WTC11 (cell line): ENCODE results near the gene STAB1.

Experiments used
- MXD4 ChIP-seq: fragments of 250-450 bp; sonication (Bioruptor Pico); IDR thresholded peaks from 2 replicates; pipeline ENCODE4 v1.8.0; 2021; ENCODE audit warnings: mild to moderate bottlenecking, moderate library complexity, borderline replicate concordance
- NFE2L1 ChIP-seq: sonication (generic); formaldehyde crosslinking; IDR thresholded peaks from 2 replicates; pipeline ENCODE4 v1.8.1; 2023; ENCODE audit warnings: missing genetic modification reagents
- NR2C2 ChIP-seq: sonication (generic); formaldehyde crosslinking; IDR thresholded peaks from 2 replicates; pipeline ENCODE4 v1.8.0; 2022; ENCODE audit warnings: mild to moderate bottlenecking, missing genetic modification reagents
- ZNF263 ChIP-seq: sonication (generic); formaldehyde crosslinking; IDR thresholded peaks from 2 replicates; pipeline ENCODE4 v1.8.1; 2022; ENCODE audit warnings: low read depth, mild to moderate bottlenecking, moderate library complexity, missing genetic modification reagents
- TF ChIP-seq, protein P1 (sequence below): fragments of 200-600 bp; IDR thresholded peaks from 2 replicates; pipeline ENCODE4 v1.8.0; 2022; ENCODE audit warnings: antibody characterized with exemption
- TF ChIP-seq, protein P2 (sequence below): sonication (generic); formaldehyde crosslinking; IDR thresholded peaks from 2 replicates; pipeline ENCODE4 v1.8.0; 2022; ENCODE audit warnings: mild to moderate bottlenecking, missing genetic modification reagents
- TF ChIP-seq, protein P3 (sequence below): sonication (generic); formaldehyde crosslinking; IDR thresholded peaks from 2 replicates; pipeline ENCODE4 v1.8.0; 2023; ENCODE audit warnings: missing genetic modification reagents
- TF ChIP-seq, protein P4 (sequence below): sonication (generic); formaldehyde crosslinking; IDR thresholded peaks from 2 replicates; pipeline ENCODE4 v1.8.1; 2023; ENCODE audit warnings: mild to moderate bottlenecking, missing genetic modification reagents
- TF ChIP-seq, protein P5 (sequence below): sonication (generic); formaldehyde crosslinking; IDR thresholded peaks from 2 replicates; pipeline ENCODE4 v1.8.1; 2022; ENCODE audit warnings: low read depth, mild to moderate bottlenecking, moderate library complexity, missing genetic modification reagents, borderline replicate concordance

DNA sequence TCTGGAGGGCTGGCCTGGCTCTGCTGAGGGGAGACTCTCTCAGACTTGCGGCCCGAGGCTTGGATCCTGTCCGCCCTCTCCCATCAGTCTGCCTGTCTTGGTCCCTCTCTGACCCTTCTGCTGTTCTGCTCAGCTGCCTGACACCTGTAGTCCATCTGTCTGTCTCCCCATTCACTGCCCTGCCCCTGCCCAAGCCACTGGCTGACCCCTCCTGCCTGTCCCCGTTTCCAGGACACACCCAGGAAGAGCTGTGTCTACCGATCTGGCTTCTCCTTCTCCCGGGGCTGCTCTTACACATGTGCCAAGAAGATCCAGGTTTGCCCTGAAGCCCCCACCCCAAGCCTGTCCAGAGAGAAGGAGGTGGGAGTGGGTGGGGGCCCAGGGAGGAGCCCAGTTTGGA lies 20.1 kb downstream of the STAB1 start:
- TF ChIP-seq ZNF263: no peak
- TF ChIP-seq, protein P1, sequence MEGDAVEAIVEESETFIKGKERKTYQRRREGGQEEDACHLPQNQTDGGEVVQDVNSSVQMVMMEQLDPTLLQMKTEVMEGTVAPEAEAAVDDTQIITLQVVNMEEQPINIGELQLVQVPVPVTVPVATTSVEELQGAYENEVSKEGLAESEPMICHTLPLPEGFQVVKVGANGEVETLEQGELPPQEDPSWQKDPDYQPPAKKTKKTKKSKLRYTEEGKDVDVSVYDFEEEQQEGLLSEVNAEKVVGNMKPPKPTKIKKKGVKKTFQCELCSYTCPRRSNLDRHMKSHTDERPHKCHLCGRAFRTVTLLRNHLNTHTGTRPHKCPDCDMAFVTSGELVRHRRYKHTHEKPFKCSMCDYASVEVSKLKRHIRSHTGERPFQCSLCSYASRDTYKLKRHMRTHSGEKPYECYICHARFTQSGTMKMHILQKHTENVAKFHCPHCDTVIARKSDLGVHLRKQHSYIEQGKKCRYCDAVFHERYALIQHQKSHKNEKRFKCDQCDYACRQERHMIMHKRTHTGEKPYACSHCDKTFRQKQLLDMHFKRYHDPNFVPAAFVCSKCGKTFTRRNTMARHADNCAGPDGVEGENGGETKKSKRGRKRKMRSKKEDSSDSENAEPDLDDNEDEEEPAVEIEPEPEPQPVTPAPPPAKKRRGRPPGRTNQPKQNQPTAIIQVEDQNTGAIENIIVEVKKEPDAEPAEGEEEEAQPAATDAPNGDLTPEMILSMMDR: no peak
- TF ChIP-seq, protein P2, sequence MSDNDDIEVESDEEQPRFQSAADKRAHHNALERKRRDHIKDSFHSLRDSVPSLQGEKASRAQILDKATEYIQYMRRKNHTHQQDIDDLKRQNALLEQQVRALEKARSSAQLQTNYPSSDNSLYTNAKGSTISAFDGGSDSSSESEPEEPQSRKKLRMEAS: no peak
- TF ChIP-seq, protein P3, sequence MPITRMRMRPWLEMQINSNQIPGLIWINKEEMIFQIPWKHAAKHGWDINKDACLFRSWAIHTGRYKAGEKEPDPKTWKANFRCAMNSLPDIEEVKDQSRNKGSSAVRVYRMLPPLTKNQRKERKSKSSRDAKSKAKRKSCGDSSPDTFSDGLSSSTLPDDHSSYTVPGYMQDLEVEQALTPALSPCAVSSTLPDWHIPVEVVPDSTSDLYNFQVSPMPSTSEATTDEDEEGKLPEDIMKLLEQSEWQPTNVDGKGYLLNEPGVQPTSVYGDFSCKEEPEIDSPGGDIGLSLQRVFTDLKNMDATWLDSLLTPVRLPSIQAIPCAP: no peak
- TF ChIP-seq, protein P4, sequence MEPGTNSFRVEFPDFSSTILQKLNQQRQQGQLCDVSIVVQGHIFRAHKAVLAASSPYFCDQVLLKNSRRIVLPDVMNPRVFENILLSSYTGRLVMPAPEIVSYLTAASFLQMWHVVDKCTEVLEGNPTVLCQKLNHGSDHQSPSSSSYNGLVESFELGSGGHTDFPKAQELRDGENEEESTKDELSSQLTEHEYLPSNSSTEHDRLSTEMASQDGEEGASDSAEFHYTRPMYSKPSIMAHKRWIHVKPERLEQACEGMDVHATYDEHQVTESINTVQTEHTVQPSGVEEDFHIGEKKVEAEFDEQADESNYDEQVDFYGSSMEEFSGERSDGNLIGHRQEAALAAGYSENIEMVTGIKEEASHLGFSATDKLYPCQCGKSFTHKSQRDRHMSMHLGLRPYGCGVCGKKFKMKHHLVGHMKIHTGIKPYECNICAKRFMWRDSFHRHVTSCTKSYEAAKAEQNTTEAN (CRISPR knock-in tag): no peak
- TF ChIP-seq NFE2L1 (CRISPR knock-in tag): no peak
- TF ChIP-seq NR2C2 (CRISPR knock-in tag): no peak
- no peak for TF ChIP-seq MXD4 (CRISPR knock-in tag)
- TF ChIP-seq, protein P5, sequence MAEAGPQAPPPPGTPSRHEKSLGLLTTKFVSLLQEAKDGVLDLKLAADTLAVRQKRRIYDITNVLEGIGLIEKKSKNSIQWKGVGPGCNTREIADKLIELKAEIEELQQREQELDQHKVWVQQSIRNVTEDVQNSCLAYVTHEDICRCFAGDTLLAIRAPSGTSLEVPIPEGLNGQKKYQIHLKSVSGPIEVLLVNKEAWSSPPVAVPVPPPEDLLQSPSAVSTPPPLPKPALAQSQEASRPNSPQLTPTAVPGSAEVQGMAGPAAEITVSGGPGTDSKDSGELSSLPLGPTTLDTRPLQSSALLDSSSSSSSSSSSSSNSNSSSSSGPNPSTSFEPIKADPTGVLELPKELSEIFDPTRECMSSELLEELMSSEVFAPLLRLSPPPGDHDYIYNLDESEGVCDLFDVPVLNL: no peak
